ENCODE results near the gene UFD1.

The UFD1 gene

DNA sequence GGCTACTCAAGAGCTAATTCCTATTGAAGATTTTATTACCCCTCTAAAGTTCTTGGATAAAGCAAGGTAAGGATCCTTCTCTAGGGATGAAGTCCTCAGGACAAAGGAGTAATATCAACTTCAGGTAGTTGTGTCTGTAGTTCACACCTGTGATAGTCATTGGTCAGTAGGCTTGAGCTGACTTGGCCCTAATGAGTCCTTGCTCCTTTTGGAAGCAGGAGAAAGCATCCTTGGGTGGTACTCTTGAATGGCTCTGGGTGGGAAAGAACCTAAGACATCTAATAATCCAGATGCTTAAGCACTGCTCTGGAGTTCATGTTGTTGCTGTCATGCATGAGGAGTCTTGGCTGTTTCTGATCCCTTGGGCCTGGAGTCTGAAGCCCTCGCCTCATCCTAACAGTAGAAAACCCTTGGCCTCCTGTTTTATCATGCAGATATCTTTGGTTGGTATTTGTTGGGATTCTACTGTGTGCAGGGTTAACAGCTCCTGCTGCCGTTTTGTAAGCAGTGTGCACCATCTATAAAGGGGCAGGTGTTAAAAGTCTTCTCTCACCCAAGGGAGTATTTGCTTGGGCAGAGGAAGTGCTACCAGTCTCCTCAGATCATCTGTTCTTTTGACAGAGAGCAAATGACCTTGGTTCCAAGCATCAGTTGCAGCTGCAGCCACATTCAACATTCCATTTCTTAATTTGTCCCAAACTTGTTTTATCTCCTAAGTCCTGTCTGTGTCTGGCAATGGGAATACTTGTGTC lies 44.0 kb downstream of the UFD1 start:
- no peaks in the 10 kb centered on the region for H3K27me3 Mint-ChIP-seq
- H3K9me3 Mint-ChIP-seq, result no peaks in the 10 kb centered on the region
- peak overlapping the region; percentile 65 for H3K27ac Mint-ChIP-seq
- H3K4me3 Mint-ChIP-seq, result no peak overlapping the region
- H3K4me1 Mint-ChIP-seq, result peaks cover 25 to 52% of the 10 kb centered on the region in 2 donors
- H3K36me3 Mint-ChIP-seq, result peaks cover 12 to 30% of the 10 kb centered on the region in 2 donors
- ATAC-seq (replicated peaks) (no peak), DNase-seq (no peak)

- H3K36me3 Mint-ChIP-seq, result peaks cover 12 to 30% of the 10 kb centered on the region in 2 donors
Observed at GRCh38 chr22:19434401-19434800, 44.6 kb downstream of the UFD1 start.

DNA sequence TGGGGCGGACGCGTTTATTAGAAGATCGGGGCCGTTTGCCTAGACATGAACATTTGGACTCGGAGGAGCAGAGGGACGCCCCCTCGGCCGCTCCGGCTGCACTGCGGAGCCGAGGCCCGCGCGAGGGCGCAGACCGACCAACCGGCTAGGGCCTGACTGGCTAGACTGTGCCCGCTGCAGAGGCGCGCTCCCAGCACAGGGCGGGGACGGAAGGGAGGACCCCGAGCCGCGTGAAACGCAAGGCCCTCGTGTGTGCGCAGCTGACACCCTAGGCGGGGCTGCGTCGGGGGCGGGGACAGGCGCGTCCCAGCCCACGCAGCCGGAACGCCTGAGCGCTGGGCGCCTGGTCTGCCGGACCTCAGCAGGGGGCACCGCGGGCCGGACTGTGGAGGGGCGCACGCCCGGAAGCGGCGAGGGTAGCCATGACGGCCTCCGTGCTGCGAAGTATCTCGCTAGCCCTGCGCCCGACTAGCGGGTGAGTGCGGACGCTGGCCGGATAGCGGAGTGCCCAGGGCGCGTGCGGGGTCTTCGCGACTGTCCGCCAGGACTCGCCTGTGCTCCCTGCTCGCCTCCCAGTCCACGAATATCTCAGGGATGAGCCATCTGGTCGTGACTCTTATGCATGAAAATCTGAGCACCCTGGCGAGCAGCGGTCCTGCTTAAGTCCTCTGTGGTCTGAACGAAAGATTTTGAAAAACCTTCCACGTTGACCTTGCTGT lies 46.7 kb downstream of the UFD1 start, which contains the start of gene MRPL40:
Gene MRPL40 (plus strand): TSS at position 413 of the 719 bp plus-strand sequence. CDS start 10 bp downstream, at position 423.
- H3K36me3 Mint-ChIP-seq, result peaks cover 9 to 27% of the 10 kb centered on the region in 2 donors
- peak within 1 kb of the TSS; percentile 92 to 98 for H3K4me3 Mint-ChIP-seq

More at GRCh38 chr22:19434401-19434800, 44.6 kb downstream of the UFD1 start:
- peak overlapping the region; percentile 44 to 64 for H3K4me3 Mint-ChIP-seq
- no peaks in the 10 kb centered on the region for H3K27me3 Mint-ChIP-seq
- no peaks in the 10 kb centered on the region for H3K9me3 Mint-ChIP-seq
- no peak for DNase-seq
- no peak for ATAC-seq (replicated peaks)
- peak overlapping the region; percentile 65 for H3K27ac Mint-ChIP-seq
- peaks cover 30 to 58% of the 10 kb centered on the region in 2 donors for H3K4me1 Mint-ChIP-seq

GRCh38 chr22:19431649-19432132 lies 47.3 kb downstream of the UFD1 start, which contains the start of gene HIRA:
HIRA (minus strand) TSS chr22:19431733; CDS start chr22:19431476, 257 bp downstream.
- DNase-seq (peak; percentile 84), ATAC-seq (replicated peaks) (peak; percentile 59 to 64)
- Mint-ChIP-seq H3K4me1 (peaks cover 32 to 66% of the 10 kb centered on the region in 2 donors), H3K4me3 (peak within 1 kb of the TSS; percentile 92 to 98), H3K27me3 (no peaks in the 10 kb centered on the region), H3K27ac (peak within 1 kb of the TSS; percentile 99), H3K36me3 (peaks cover 9 to 29% of the 10 kb centered on the region in 2 donors), H3K9me3 (no peaks in the 10 kb centered on the region)

More for the DNA sequence above, 46.7 kb downstream of the UFD1 start, which contains the start of gene MRPL40:
- Mint-ChIP-seq H3K9me3 (no peaks in the 10 kb centered on the region), H3K27ac (peak within 1 kb of the TSS; percentile 99), H3K4me1 (peaks cover 28 to 67% of the 10 kb centered on the region in 2 donors), H3K27me3 (no peaks in the 10 kb centered on the region)
- ATAC-seq (replicated peaks) (peak; percentile 88 to 90), DNase-seq (peak; percentile 93)

GRCh38 chr22:19430890-19431541 lies 48.0 kb downstream of the UFD1 start:
- peaks cover 37 to 70% of the 10 kb centered on the region in 2 donors for H3K4me1 Mint-ChIP-seq
- H3K4me3 Mint-ChIP-seq, result peak overlapping the region; percentile 92 to 98
- DNase-seq, result peak; percentile 13
- ATAC-seq (replicated peaks), result no peak
- H3K27ac Mint-ChIP-seq, result peak overlapping the region; percentile 89
- H3K27me3 Mint-ChIP-seq, result no peaks in the 10 kb centered on the region
- H3K9me3 Mint-ChIP-seq, result no peaks in the 10 kb centered on the region
- peaks cover 11 to 33% of the 10 kb centered on the region in 2 donors for H3K36me3 Mint-ChIP-seq

- Mint-ChIP-seq H3K36me3 (peaks cover 7 to 30% of the 10 kb centered on the region in 2 donors), H3K9me3 (no peaks in the 10 kb centered on the region), H3K4me1 (peaks cover 35 to 68% of the 10 kb centered on the region in 2 donors), H3K27ac (peak overlapping the region; percentile 89), H3K27me3 (no peaks in the 10 kb centered on the region), H3K4me3 (peak overlapping the region; percentile 92 to 98)
- ATAC-seq (replicated peaks), result peak in 1 of 2 donors; percentile 12
- no peak for DNase-seq
Observed at GRCh38 chr22:19429950-19430889, 48.8 kb downstream of the UFD1 start.

- Mint-ChIP-seq H3K9me3 (no peaks in the 10 kb centered on the region), H3K36me3 (peaks cover 8 to 34% of the 10 kb centered on the region in 2 donors), H3K27me3 (no peaks in the 10 kb centered on the region), H3K4me1 (peaks cover 47 to 79% of the 10 kb centered on the region in 2 donors), H3K4me3 (no peak overlapping the region), H3K27ac (no peak overlapping the region)
- ATAC-seq (replicated peaks) (no peak), DNase-seq (no peak)
Observed at GRCh38 chr22:19424186-19424500, 54.9 kb downstream of the UFD1 start.

DNA sequence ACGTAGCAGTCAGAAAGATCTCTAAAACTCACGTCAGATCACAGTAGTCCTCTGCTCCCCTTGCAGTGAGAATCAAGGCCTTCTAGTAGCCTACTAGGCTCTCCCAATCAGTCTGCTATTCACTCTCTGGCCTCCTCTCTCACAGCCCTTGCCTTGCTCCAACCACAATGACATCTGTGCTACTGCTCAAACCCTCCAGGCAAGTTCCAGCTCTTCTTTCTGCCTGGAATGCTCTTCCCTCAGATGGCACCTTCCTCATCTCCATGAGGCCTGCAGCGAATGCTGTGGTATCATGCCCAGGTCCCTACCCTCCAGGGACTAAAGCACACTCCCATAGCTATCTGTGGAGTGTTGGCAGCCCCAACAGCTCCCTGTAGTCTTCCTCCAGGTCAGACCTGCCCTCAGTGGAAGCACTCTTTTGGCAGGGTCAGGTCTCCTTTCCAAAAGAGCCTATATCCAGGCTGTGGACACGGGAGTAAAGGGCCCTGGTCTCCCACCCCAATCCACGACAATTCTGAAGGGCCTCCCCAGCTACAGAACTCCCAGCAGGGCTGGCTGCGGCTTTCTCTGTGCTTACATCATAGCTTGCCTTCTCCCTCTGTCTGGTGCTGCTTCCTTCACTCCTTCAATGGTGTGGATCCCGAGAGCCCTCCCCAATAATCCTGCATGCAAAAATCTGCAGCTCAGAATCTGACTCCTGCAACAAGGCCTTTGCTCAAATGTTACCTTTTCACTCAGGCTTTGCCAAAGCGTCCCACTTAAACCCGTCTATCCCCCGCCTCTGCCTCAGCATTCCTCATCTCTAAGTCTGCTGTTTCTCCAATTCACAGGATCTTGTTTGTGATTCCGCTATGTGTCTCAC lies 56.3 kb downstream of the UFD1 start:
- H3K4me1 Mint-ChIP-seq, result peaks cover 47 to 77% of the 10 kb centered on the region in 2 donors
- H3K4me3 Mint-ChIP-seq, result no peak overlapping the region
- H3K27ac Mint-ChIP-seq, result peak overlapping the region; percentile 63
- H3K9me3 Mint-ChIP-seq, result peaks cover 0 to 2% of the 10 kb centered on the region in 2 donors
- no peaks in the 10 kb centered on the region for H3K27me3 Mint-ChIP-seq
- DNase-seq, result no peak
- peaks cover 10 to 36% of the 10 kb centered on the region in 2 donors for H3K36me3 Mint-ChIP-seq
- ATAC-seq (replicated peaks), result no peak

GRCh38 chr22:19420321-19420720 lies 58.7 kb downstream of the UFD1 start:
- ATAC-seq (replicated peaks) (no peak), DNase-seq (no peak)
- no peaks in the 10 kb centered on the region for H3K27me3 Mint-ChIP-seq
- peaks cover 18 to 35% of the 10 kb centered on the region in 2 donors for H3K36me3 Mint-ChIP-seq
- H3K4me3 Mint-ChIP-seq, result no peak overlapping the region
- peaks cover 0 to 2% of the 10 kb centered on the region in 2 donors for H3K9me3 Mint-ChIP-seq
- no peak overlapping the region for H3K27ac Mint-ChIP-seq
- H3K4me1 Mint-ChIP-seq, result peaks cover 36 to 61% of the 10 kb centered on the region in 2 donors

DNA sequence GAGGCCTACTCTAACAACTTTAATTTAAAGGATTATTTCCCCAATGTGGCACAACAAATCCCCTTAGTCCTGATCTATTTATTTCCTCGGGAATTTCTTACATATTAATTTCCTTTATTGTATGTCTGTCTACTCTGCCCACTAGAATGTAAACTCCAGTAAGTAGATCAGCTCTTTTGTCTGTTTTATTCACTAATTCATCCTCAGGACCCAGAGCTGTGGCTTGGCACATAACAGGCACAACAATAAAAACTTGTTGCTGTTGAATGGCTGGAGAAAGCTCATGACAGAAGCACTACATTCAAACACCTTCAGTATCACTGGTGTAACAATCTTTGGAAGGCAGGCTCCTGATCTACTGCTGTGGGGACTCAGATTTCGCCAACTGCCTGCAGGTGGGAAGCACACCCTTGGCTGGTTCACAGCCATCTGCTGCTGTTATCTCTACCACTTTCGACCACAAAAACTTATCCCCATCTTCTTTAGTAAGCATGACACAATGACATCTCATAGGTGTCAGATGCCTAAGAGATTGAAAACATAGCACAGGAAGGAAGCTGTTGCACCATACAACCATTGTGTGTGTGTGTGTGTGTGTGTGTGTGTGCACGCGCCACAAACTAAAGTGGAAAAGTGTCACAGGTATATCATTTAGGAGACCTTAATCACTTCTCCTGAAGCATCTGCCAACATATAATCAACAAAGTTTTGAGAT lies 59.4 kb downstream of the UFD1 start:
- no peak for DNase-seq
- Mint-ChIP-seq H3K4me1 (peaks cover 36 to 54% of the 10 kb centered on the region in 2 donors), H3K4me3 (no peak overlapping the region)

GRCh38 chr22:19419086-19419463 lies 59.9 kb downstream of the UFD1 start:
- Mint-ChIP-seq H3K4me1 (peaks cover 36 to 50% of the 10 kb centered on the region in 2 donors), H3K36me3 (peaks cover 18 to 38% of the 10 kb centered on the region in 2 donors), H3K27ac (peak overlapping the region; percentile 4), H3K4me3 (no peak overlapping the region), H3K27me3 (no peaks in the 10 kb centered on the region), H3K9me3 (peaks cover 0 to 2% of the 10 kb centered on the region in 2 donors)
- no peak for DNase-seq
- peak; percentile 62 to 67 for ATAC-seq (replicated peaks)

More for the DNA sequence above, 59.4 kb downstream of the UFD1 start:
- peaks cover 0 to 2% of the 10 kb centered on the region in 2 donors for H3K9me3 Mint-ChIP-seq
- peak; percentile 77 to 94 for ATAC-seq (replicated peaks)
- H3K27ac Mint-ChIP-seq, result peak overlapping the region; percentile 15
- no peaks in the 10 kb centered on the region for H3K27me3 Mint-ChIP-seq
- H3K36me3 Mint-ChIP-seq, result peaks cover 16 to 35% of the 10 kb centered on the region in 2 donors

DNA sequence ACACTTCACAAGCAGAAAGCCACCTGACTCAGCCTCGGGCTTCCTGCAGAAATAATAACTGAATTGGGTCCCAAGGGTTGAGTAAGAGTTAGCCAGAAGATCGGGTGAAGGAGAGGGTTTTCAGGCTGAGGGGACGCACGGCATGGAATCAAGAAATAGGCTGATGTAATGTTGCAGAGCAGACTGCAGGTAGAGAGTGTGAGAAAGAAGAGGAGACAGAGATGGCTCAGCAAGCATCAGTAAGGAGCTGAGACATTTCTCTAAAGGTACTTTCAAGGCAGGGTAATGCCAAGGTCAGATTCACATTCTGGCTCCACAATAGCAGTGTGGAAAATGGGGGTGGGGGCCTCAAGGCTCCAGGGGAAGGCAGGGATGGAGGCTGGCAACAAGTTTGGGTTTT lies 66.1 kb downstream of the UFD1 start:
- no peak overlapping the region for H3K27ac Mint-ChIP-seq
- H3K36me3 Mint-ChIP-seq, result peaks cover 24 to 31% of the 10 kb centered on the region in 2 donors
- no peaks in the 10 kb centered on the region for H3K27me3 Mint-ChIP-seq
- no peak for ATAC-seq (replicated peaks)
- peaks cover 13 to 18% of the 10 kb centered on the region in 2 donors for H3K4me1 Mint-ChIP-seq
- H3K9me3 Mint-ChIP-seq, result peaks cover 0 to 2% of the 10 kb centered on the region in 2 donors
- DNase-seq, result no peak
- H3K4me3 Mint-ChIP-seq, result no peak overlapping the region
